Measurements from ENCODE around the gene HEATR1. TPM values are rescaled to one million over a fixed set of nuclear protein-coding genes. Genes with fewer than 3 reads are reported as not detected.

HEATR1 gene
- total RNA-seq, 5 donors from 2014 or later (not counting 1 experiment from before 2014, with no cell fraction given), result 42.3 to 49.8 (median 46.9) TPM

DNA sequence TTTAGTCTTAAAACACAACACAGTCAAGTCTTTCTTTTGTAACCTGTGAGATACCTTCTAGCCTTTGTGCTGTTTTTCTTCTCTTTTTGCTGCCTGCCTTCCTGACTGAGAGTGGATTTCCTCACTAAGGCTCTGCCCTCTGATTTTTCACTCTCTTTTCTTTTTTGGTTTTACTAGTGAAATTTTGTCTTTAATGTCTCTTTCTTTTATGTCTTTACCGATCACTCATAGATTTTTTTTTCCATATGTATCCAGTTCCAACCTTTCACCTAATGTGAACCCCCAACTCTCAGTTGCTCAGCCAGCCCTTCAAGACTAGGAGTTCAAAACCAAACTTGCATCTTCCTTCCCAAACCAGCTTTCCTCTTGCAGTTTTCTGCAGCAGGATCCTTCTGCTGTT is 74.0 kb downstream of the HEATR1 start:
- Histone ChIP-seq H3K4me1 (ENCODE audit: control insufficient read depth in 1 of 2, extremely low read depth in 1 of 2, insufficient read depth in 2 of 2, low read length in 2 of 2) (peaks cover 0 to 20% of the 10 kb centered on the region in 2 experiments), H3K27me3 (replicated peaks in 1 of 2; ENCODE audit: control insufficient read depth in 2 of 2, extremely low read depth in 1 of 2, insufficient read depth in 2 of 2, low read length in 1 of 2) (no peaks in the 10 kb centered on the region), H3K36me3 (ENCODE audit: control insufficient read depth in 2 of 2, extremely low read depth in 1 of 2, insufficient read depth in 1 of 2, low read length in 1 of 2) (peaks cover 2 to 37% of the 10 kb centered on the region in 2 donors), H3K9me3 (no peaks in the 10 kb centered on the region), H3K4me3 (ENCODE audit: control insufficient read depth in 1 of 2, extremely low read depth in 1 of 2, low read length in 1 of 2) (no peak overlapping the region), H3K27ac (ENCODE audit: low read length) (no peak overlapping the region)
- Mint-ChIP-seq H3K27ac (peak overlapping the region; percentile 42 to 57), H3K27me3 (no peaks in the 10 kb centered on the region), H3K9me3 (no peaks in the 10 kb centered on the region), H3K36me3 (peaks cover 44% of the 10 kb centered on the region), H3K4me1 (peaks cover 55 to 65% (median 63%) of the 10 kb centered on the region in 3 donors), H3K4me3 (no peak overlapping the region)
- ChIA-PET CTCF (no interaction called here), POLR2A (interaction anchor here in 1 of 2 donors (0.6 kb wide), 1 partner anchor 272 kb away, joined by 4 read pairs; no protein-coding TSS in a partner anchor)
- DNase-seq (no peak), ATAC-seq (replicated peaks in 1 of 4) (no peak)
- no CpG with 5 or more reads among the region's 1 CpG for WGBS (ENCODE audit: insufficient coverage)

- Mint-ChIP-seq H3K4me1 (peaks cover 50 to 58% (median 51%) of the 10 kb centered on the region in 3 donors), H3K27me3 (no peaks in the 10 kb centered on the region), H3K4me3 (peak overlapping the region in 2 of 3 donors; percentile 6 to 17), H3K36me3 (peaks cover 31% of the 10 kb centered on the region), H3K27ac (peak overlapping the region in 1 of 2 donors; percentile 28), H3K9me3 (no peaks in the 10 kb centered on the region)
- Histone ChIP-seq H3K4me3 (ENCODE audit: control insufficient read depth in 1 of 2, extremely low read depth in 1 of 2, low read length in 1 of 2) (no peak overlapping the region), H3K36me3 (ENCODE audit: control insufficient read depth in 2 of 2, extremely low read depth in 1 of 2, insufficient read depth in 1 of 2, low read length in 1 of 2) (peaks cover 0 to 26% of the 10 kb centered on the region in 2 donors), H3K27me3 (replicated peaks in 1 of 2; ENCODE audit: control insufficient read depth in 2 of 2, extremely low read depth in 1 of 2, insufficient read depth in 2 of 2, low read length in 1 of 2) (no peaks in the 10 kb centered on the region), H3K27ac (ENCODE audit: low read length) (no peak overlapping the region), H3K9me3 (no peaks in the 10 kb centered on the region), H3K4me1 (ENCODE audit: control insufficient read depth in 1 of 2, extremely low read depth in 1 of 2, insufficient read depth in 2 of 2, low read length in 2 of 2) (peaks cover 4 to 12% of the 10 kb centered on the region in 2 experiments)
- ChIA-PET CTCF (interaction anchor here (0.6 to 1.5 kb wide), 3 partner anchors 9 to 817 kb away, joined by 3 to 7 read pairs (median 6); no protein-coding TSS in a partner anchor), POLR2A (interaction anchor here in 1 of 2 donors (0.6 kb wide), 1 partner anchor 9 kb away, joined by 3 read pairs; no protein-coding TSS in a partner anchor)
- DNase-seq, result no peak
- ATAC-seq (replicated peaks in 1 of 4), result no peak
- no CpG with 5 or more reads among the region's 3 CpGs for WGBS (ENCODE audit: insufficient coverage)
These were observed 78.2 kb downstream of the HEATR1 start for GRCh38 chr1:236526079-236526478.

DNA sequence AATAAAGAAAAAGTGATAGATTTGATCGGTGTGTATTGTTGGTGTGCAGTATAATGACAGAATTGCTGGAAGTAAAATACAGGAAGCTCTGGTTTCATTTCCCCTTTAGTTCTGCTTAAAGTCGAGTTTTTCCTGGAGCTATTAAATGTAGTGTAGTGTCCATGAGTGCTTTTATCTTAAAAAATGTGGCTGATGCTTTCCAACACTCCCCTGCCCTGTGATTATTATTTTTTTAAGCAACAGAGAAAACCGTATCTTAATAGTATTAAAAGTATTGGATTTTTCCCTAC is 79.5 kb downstream of the HEATR1 start:
- 0% methylated on average over 1 of the region's 3 CpGs for WGBS (ENCODE audit: insufficient coverage)
- H3K4me3 ChIP-seq (ENCODE audit: control insufficient read depth in 1 of 2, extremely low read depth in 1 of 2, low read length in 1 of 2), result peak overlapping the region; percentile 94 to 98
- H3K4me1 ChIP-seq (ENCODE audit: control insufficient read depth in 1 of 2, extremely low read depth in 1 of 2, insufficient read depth in 2 of 2, low read length in 2 of 2), result peaks cover 4 to 12% of the 10 kb centered on the region in 2 experiments
- Mint-ChIP-seq H3K36me3 (peaks cover 22% of the 10 kb centered on the region), H3K27me3 (no peaks in the 10 kb centered on the region), H3K27ac (peak overlapping the region; percentile 98 to 99), H3K4me3 (peak overlapping the region; percentile 97 to 98 (median 98)), H3K4me1 (peaks cover 37 to 46% (median 42%) of the 10 kb centered on the region in 3 donors), H3K9me3 (no peaks in the 10 kb centered on the region)
- POLR2A ChIA-PET, result no interaction called here
- H3K9me3 ChIP-seq, result no peaks in the 10 kb centered on the region
- CTCF ChIA-PET, result interaction anchor here in 1 of 2 donors (0.8 kb wide), 1 partner anchor 23 kb away, joined by 3 read pairs; no protein-coding TSS in a partner anchor
- H3K27me3 ChIP-seq (replicated peaks in 1 of 2; ENCODE audit: control insufficient read depth in 2 of 2, extremely low read depth in 1 of 2, insufficient read depth in 2 of 2, low read length in 1 of 2), result no peaks in the 10 kb centered on the region
- H3K36me3 ChIP-seq (ENCODE audit: control insufficient read depth in 2 of 2, extremely low read depth in 1 of 2, insufficient read depth in 1 of 2, low read length in 1 of 2), result peaks cover 0 to 17% of the 10 kb centered on the region in 2 donors
- H3K27ac ChIP-seq (ENCODE audit: low read length), result peak overlapping the region; percentile 81
- ATAC-seq (replicated peaks in 1 of 4) (no peak), DNase-seq (no peak)

DNA sequence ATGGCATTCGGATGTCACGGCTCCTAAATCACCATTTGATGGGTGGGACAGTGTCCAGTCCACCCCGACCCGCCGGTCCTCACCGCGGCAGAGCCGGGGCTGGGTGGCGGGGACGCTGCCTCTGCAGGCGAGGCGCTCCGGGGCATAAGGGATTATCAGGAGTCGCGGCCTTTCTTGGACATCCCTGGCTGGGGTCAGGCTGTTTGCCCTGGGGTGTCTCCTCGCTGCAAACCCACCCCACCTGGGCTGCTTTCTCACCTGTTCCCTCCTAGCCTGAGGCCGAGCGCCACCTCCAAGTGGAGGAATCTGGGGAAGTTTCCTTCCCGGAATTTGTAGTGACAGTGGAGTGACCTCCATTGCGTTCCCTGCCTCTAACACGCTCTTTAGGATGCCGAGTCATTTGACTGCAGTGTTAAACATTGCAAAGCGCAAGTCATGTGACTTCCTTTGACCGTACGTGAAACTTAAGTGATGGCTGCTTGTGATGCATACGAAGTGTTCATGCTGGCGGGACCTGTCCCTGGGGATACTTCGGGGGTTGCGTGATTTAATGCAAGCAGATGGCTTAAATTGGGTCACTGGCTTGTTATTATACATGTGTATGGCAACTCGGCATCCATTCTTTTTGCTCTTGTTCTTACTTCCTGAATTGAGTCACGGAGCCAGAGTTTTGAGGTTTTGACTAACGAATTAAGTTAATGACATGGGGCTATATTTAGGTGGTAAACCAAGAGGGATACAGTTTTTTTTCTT is 80.0 kb downstream of the HEATR1 start:
- H3K4me3 ChIP-seq (ENCODE audit: control insufficient read depth in 1 of 2, extremely low read depth in 1 of 2, low read length in 1 of 2), result peak overlapping the region; percentile 94 to 98
- peak overlapping the region; percentile 98 to 99 for H3K27ac Mint-ChIP-seq
- no peaks in the 10 kb centered on the region for H3K9me3 ChIP-seq
- peak overlapping the region; percentile 81 for H3K27ac ChIP-seq (ENCODE audit: low read length)
- peaks cover 22% of the 10 kb centered on the region for H3K36me3 Mint-ChIP-seq
- no peaks in the 10 kb centered on the region for H3K27me3 ChIP-seq (replicated peaks in 1 of 2; ENCODE audit: control insufficient read depth in 2 of 2, extremely low read depth in 1 of 2, insufficient read depth in 2 of 2, low read length in 1 of 2)
- H3K4me1 ChIP-seq (ENCODE audit: control insufficient read depth in 1 of 2, extremely low read depth in 1 of 2, insufficient read depth in 2 of 2, low read length in 2 of 2), result peaks cover 4 to 12% of the 10 kb centered on the region in 2 experiments
- H3K4me1 Mint-ChIP-seq, result peaks cover 36 to 43% (median 43%) of the 10 kb centered on the region in 3 donors
- H3K27me3 Mint-ChIP-seq, result no peaks in the 10 kb centered on the region
- DNase-seq, result peak; percentile 28 to 85 (median 46)
- peak; percentile 85 to 90 (median 88) for ATAC-seq (replicated peaks in 1 of 4)
- ChIA-PET POLR2A (interaction anchor here in 1 of 2 donors (0.8 kb wide), 1 partner anchor 271 kb away, joined by 3 read pairs; the partner anchor contains the start of gene MTR), CTCF (interaction anchor here in 1 of 2 donors (0.6 kb wide), 1 partner anchor 520 kb away, joined by 3 read pairs; no protein-coding TSS in a partner anchor)
- 0% methylated on average over 29 of the region's 32 CpGs for whole genome bisulfite sequencing (ENCODE audit: insufficient coverage)
- H3K36me3 ChIP-seq (ENCODE audit: control insufficient read depth in 2 of 2, extremely low read depth in 1 of 2, insufficient read depth in 1 of 2, low read length in 1 of 2), result peaks cover 0 to 17% of the 10 kb centered on the region in 2 donors
- no peaks in the 10 kb centered on the region for H3K9me3 Mint-ChIP-seq
- peak overlapping the region; percentile 97 to 98 (median 98) for H3K4me3 Mint-ChIP-seq

- Mint-ChIP-seq H3K4me3 (peak within 1 kb of the TSS; percentile 97 to 98 (median 98)), H3K9me3 (no peaks in the 10 kb centered on the region), H3K27me3 (no peaks in the 10 kb centered on the region), H3K4me1 (peaks cover 32 to 39% (median 39%) of the 10 kb centered on the region in 3 donors), H3K36me3 (peaks cover 17% of the 10 kb centered on the region), H3K27ac (peak within 1 kb of the TSS; percentile 98 to 99)
- Histone ChIP-seq H3K27ac (ENCODE audit: low read length) (peak within 1 kb of the TSS; percentile 81), H3K9me3 (no peaks in the 10 kb centered on the region), H3K4me3 (ENCODE audit: control insufficient read depth in 1 of 2, extremely low read depth in 1 of 2, low read length in 1 of 2) (peak within 1 kb of the TSS; percentile 94 to 98), H3K4me1 (ENCODE audit: control insufficient read depth in 1 of 2, extremely low read depth in 1 of 2, insufficient read depth in 2 of 2, low read length in 2 of 2) (peaks cover 4 to 12% of the 10 kb centered on the region in 2 experiments), H3K27me3 (replicated peaks in 1 of 2; ENCODE audit: control insufficient read depth in 2 of 2, extremely low read depth in 1 of 2, insufficient read depth in 2 of 2, low read length in 1 of 2) (no peaks in the 10 kb centered on the region), H3K36me3 (ENCODE audit: control insufficient read depth in 2 of 2, extremely low read depth in 1 of 2, insufficient read depth in 1 of 2, low read length in 1 of 2) (peaks cover 0 to 17% of the 10 kb centered on the region in 2 donors)
- ATAC-seq (replicated peaks in 1 of 4) (peak; percentile 84 to 88 (median 85)), DNase-seq (peak; percentile 62 to 90 (median 82))
- ChIA-PET POLR2A (interaction anchor here in 1 of 2 donors (0.8 kb wide), 1 partner anchor 271 kb away, joined by 3 read pairs; the partner anchor contains the start of gene MTR), CTCF (interaction anchor here in 1 of 2 donors (0.6 kb wide), 1 partner anchor 520 kb away, joined by 3 read pairs; no protein-coding TSS in a partner anchor)
- WGBS (ENCODE audit: insufficient coverage), result under 1% methylated on average over 35 of the region's 35 CpGs
These were observed 80.6 kb downstream of the HEATR1 start, which contains the start of gene LGALS8 for GRCh38 chr1:236523704-236524141. Gene LGALS8 (plus strand): TSS chr1:236523982. CDS start chr1:236526071, 2,089 bp downstream.

All from T-cell (primary cell).